Lower leg skin (tissue), 4 donors: ENCODE data around the gene EEFSEC. TPM values are rescaled to one million over a fixed set of nuclear protein-coding genes. Genes with fewer than 3 reads are reported as not detected.
A peak's percentile ranks its signal among the peaks of the same experiment; 100 is the strongest.

Source experiments
- DNase-seq, 2 donors: peaks; one replicate each; pipeline ENCODE4 v3.0.0-alpha.2; 2019; ENCODE audit warnings: low spot score in 2 of 2
- H3K4me3 ChIP-seq: fragments of 200-600 bp; sonication (generic); 2 replicates; pipeline ENCODE4 v1.5.1; 2017; ENCODE audit warnings: mild to moderate bottlenecking, low read depth; ENCODE audit not compliant: poor library complexity, severe bottlenecking
- CTCF ChIP-seq, 3 donors: fragments of 450-650 bp; IDR thresholded peaks; one replicate each; pipeline ENCODE4 v1.5.1; 2016; ENCODE audit warnings: antibody characterized with exemption in 3 of 3, mild to moderate bottlenecking in 3 of 3, moderate library complexity in 2 of 3
- POLR2A ChIP-seq, 2 donors: fragments of 450-650 bp; IDR thresholded peaks; one replicate each; pipeline ENCODE4 v1.6.1; 2016 to 2017; ENCODE audit warnings: antibody characterized with exemption in 2 of 2, mild to moderate bottlenecking in 1 of 2, moderate library complexity in 1 of 2
- WGBS, 2 donors: methylation state at CpG; one replicate each; pipeline ENCODE4 v1.1.5; 2018; 5-methylcytosine and 5-hydroxymethylcytosine counted together
- intact Hi-C: fragments of 100-400 bp; cut with DNase I; formaldehyde crosslinking; loops from one replicate; pipeline ENCODE4 v1.15.0; 2023; ENCODE audit warnings: low total_unique reads
- total RNA-seq, 4 donors: library from RNA; depleted of rRNA; stranded (reverse); fragments of >200 nt; gene quantifications; one replicate each; pipeline ENCODE4 v1.1.0, GENCODE V29; 2016

Gene EEFSEC
- total RNA-seq, 4 donors from 2014 or later, result 16.3 to 28.6 (median 16.8) TPM

DNA sequence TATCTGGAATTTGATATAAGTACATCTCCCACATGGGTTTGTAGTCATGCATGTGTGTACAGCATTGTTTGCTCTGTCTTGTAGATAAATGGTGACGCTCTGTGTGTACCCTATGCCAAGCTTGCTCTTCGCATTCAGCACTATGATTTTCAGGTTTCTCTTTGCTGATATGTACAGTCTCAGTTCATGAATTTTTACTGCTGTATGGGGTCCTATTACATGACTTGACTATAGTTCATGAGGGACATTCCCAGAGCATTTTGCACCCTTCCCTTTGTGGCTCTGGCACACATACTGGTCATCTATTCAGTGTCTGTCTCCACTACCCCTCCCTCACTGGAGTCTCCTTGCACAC is 132.7 kb downstream of the EEFSEC start:
- DNase-seq, result no peak
- intact Hi-C loops, result no loop called here
- WGBS, 2 donors, result 90 to 97% methylated on average over 2 of the region's 2 CpGs
- TF ChIP-seq CTCF (IDR thresholded peaks at IDR 0.05) (no peak), POLR2A (IDR thresholded peaks at IDR 0.05) (no peak)
- H3K4me3 ChIP-seq, result no peak overlapping the region

DNA sequence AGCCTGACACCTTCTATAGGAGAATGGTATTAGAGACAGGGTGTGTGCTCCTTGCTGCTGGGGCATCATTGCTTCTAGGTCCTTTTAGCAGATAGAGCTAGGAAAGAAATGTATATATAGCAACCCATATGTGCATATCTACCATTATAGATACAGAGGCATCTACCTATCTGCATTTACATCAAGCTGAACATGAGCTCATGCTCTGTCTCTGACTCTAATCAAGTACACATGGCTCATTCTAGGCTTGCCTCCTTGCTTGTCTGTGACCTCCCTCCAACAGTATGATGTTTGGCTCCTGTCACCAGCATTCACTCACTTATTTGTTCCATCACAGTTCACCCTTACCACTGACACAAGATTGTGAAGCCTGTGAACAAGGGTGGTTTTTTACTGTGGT is 133.4 kb downstream of the EEFSEC start:
- TF ChIP-seq POLR2A (IDR thresholded peaks at IDR 0.05) (no peak), CTCF (IDR thresholded peaks at IDR 0.05) (no peak)
- intact Hi-C loops, result no loop called here
- peak in 1 of 2 donors; percentile 26 for DNase-seq
- H3K4me3 ChIP-seq, result no peak overlapping the region

- intact Hi-C loops, result no loop called here
- peak in 1 of 2 donors; percentile 40 for DNase-seq
- 98% methylated on average over 2 of the region's 2 CpGs for WGBS, 2 donors
- TF ChIP-seq CTCF (IDR thresholded peaks at IDR 0.05) (no peak), POLR2A (IDR thresholded peaks at IDR 0.05) (no peak)
- no peak overlapping the region for H3K4me3 ChIP-seq
These were observed 133.9 kb downstream of the EEFSEC start for GRCh38 chr3:128287216-128287615.

- 92 to 95% methylated on average over 1 of the region's 1 CpG for WGBS, 2 donors
- TF ChIP-seq POLR2A (IDR thresholded peaks at IDR 0.05) (no peak), CTCF (IDR thresholded peaks at IDR 0.05) (no peak)
- H3K4me3 ChIP-seq, result no peak overlapping the region
- intact Hi-C loops, result no loop called here
- peak in 1 of 2 donors; percentile 18 for DNase-seq
These were observed 136.3 kb downstream of the EEFSEC start for GRCh38 chr3:128289534-128289933.

- no peak for DNase-seq
- 95 to 99% methylated on average over 3 of the region's 3 CpGs for WGBS, 2 donors
- TF ChIP-seq POLR2A (IDR thresholded peaks at IDR 0.05) (no peak), CTCF (IDR thresholded peaks at IDR 0.05) (no peak)
- intact Hi-C loops, result no loop called here
- no peak overlapping the region for H3K4me3 ChIP-seq
These were observed 137.2 kb downstream of the EEFSEC start for GRCh38 chr3:128290484-128290883.

- no peak overlapping the region for H3K4me3 ChIP-seq
- DNase-seq, result peak in 1 of 2 donors; percentile 45
- 85 to 86% methylated on average over 1 of the region's 1 CpG for WGBS, 2 donors
- TF ChIP-seq POLR2A (IDR thresholded peaks at IDR 0.05) (no peak), CTCF (IDR thresholded peaks at IDR 0.05) (no peak)
- intact Hi-C loops, result no loop called here
These were observed 140.6 kb downstream of the EEFSEC start for GRCh38 chr3:128293930-128294329.
